ENCODE measurements around the gene RBM45.

Gene RBM45

GRCh38 chr2:178163911-178164310 lies 51.7 kb downstream of the RBM45 start:
- DNase-seq, result no peak

- DNase-seq, result no peak
Observed at GRCh38 chr2:178173657-178174056, 61.4 kb downstream of the RBM45 start.

- DNase-seq, result no peak
Observed at GRCh38 chr2:178177066-178177679, 64.9 kb downstream of the RBM45 start.

Data from hippocampal formation (tissue), 2 donors.